HEK293 (cell line): ENCODE data around the gene KCNAB1.
A peak's percentile ranks its signal among the peaks of the same experiment; 100 is the strongest.

Experiments
- CTCF ChIA-PET: fragments of 350-600 bp; formaldehyde crosslinking; extraction: SDS; loops from one replicate; lab custom pipeline; 2021; ENCODE audit warnings: antibody characterized with exemption; lab: Yijun Ruan, JAX
- POLR2A ChIA-PET: fragments of 300-600 bp; formaldehyde crosslinking; extraction: SDS; loops from one replicate; lab custom pipeline; 2020; ENCODE audit warnings: antibody characterized with exemption, inconsistent platforms; lab: Yijun Ruan, JAX
- H3K27ac ChIP-seq: fragments of 200-500 bp; sonication (Bioruptor generic); 2 replicates; pipeline ENCODE4 v1.5.1; 2014; ENCODE audit warnings: low read depth, low read length, control low read depth, inconsistent platforms; ENCODE audit errors: extremely low read depth
- H3K36me3 ChIP-seq, 2 experiments: fragments of 200-500 bp in 1 of 2; sonication (Bioruptor generic) in 1 of 2; 1 replicate in 1 of 2; 2 replicates in 1 of 2; pipeline ENCODE4 v1.5.1; 2014 to 2017; ENCODE audit warnings: inconsistent platforms in 2 of 2, low read length in 2 of 2; ENCODE audit not compliant: control insufficient read depth in 2 of 2, insufficient read depth in 1 of 2
- H3K4me1 ChIP-seq: fragments of 200-500 bp; sonication (Bioruptor generic); 2 replicates; pipeline ENCODE4 v1.5.1; 2014; ENCODE audit warnings: mild to moderate bottlenecking, low read length, inconsistent platforms; ENCODE audit not compliant: control insufficient read depth, insufficient read depth
- H3K4me3 ChIP-seq: 2 replicates; pipeline ENCODE4 v1.5.1; 2011; ENCODE audit warnings: low read depth, mild to moderate bottlenecking, control low read depth, low read length, moderate library complexity
- H3K9me3 ChIP-seq: fragments of 200-500 bp; sonication (Bioruptor generic); 2 replicates; pipeline ENCODE4 v1.5.1; 2014; ENCODE audit warnings: low read depth, low read length, inconsistent platforms; ENCODE audit not compliant: control insufficient read depth, insufficient read depth
- EGR2 ChIP-seq: fragments of 450-650 bp; formaldehyde crosslinking; IDR thresholded peaks from 2 replicates; pipeline ENCODE4 v1.5.1; 2016; ENCODE audit warnings: low read depth, missing biosample characterization, missing genetic modification characterization
- TCF7L2 ChIP-seq: IDR thresholded peaks from 2 replicates; pipeline ENCODE4 v1.6.1; 2011; ENCODE audit warnings: low read depth, mild to moderate bottlenecking, inconsistent platforms, low read length, moderate library complexity, borderline replicate concordance
- ZBTB6 ChIP-seq: fragments of 450-650 bp; formaldehyde crosslinking; IDR thresholded peaks from 2 replicates; pipeline ENCODE4 v1.5.1; 2017; ENCODE audit warnings: missing biosample characterization, missing genetic modification characterization
- ZFP3 ChIP-seq: fragments of 450-650 bp; formaldehyde crosslinking; IDR thresholded peaks from 2 replicates; pipeline ENCODE4 v1.5.1; 2016; ENCODE audit warnings: low read depth, missing biosample characterization, missing genetic modification characterization
- ZNF133 ChIP-seq: fragments of 450-650 bp; formaldehyde crosslinking; IDR thresholded peaks from 2 replicates; pipeline ENCODE4 v1.5.1; 2016; ENCODE audit warnings: missing biosample characterization, missing genetic modification characterization
- ZNF146 ChIP-seq: fragments of 450-650 bp; formaldehyde crosslinking; IDR thresholded peaks from 2 replicates; pipeline ENCODE4 v1.5.1; 2016; ENCODE audit warnings: missing biosample characterization, missing genetic modification characterization
- ZNF148 ChIP-seq: fragments of 450-650 bp; formaldehyde crosslinking; IDR thresholded peaks from 2 replicates; pipeline ENCODE4 v1.5.0; 2017; ENCODE audit warnings: missing biosample characterization, missing genetic modification characterization, borderline replicate concordance
- ZNF18 ChIP-seq: fragments of 450-650 bp; formaldehyde crosslinking; IDR thresholded peaks from 2 replicates; pipeline ENCODE4 v1.5.1; 2016; ENCODE audit warnings: missing biosample characterization, missing genetic modification characterization
- ZNF211 ChIP-seq: fragments of 450-650 bp; formaldehyde crosslinking; IDR thresholded peaks from 2 replicates; pipeline ENCODE4 v1.5.1; 2016; ENCODE audit warnings: low read depth, missing biosample characterization, missing genetic modification characterization
- ZNF23 ChIP-seq: fragments of 450-650 bp; formaldehyde crosslinking; IDR thresholded peaks from 2 replicates; pipeline ENCODE4 v1.5.1; 2016; ENCODE audit warnings: missing biosample characterization, missing genetic modification characterization, borderline replicate concordance
- ZNF302 ChIP-seq: fragments of 450-650 bp; formaldehyde crosslinking; IDR thresholded peaks from 2 replicates; pipeline ENCODE4 v1.5.1; 2016; ENCODE audit warnings: missing biosample characterization, missing genetic modification characterization, low read depth
- ZNF670 ChIP-seq: fragments of 450-650 bp; formaldehyde crosslinking; IDR thresholded peaks from 2 replicates; pipeline ENCODE4 v1.5.1; 2016; ENCODE audit warnings: missing biosample characterization, missing genetic modification characterization, low read depth
- ZNF701 ChIP-seq: fragments of 450-650 bp; formaldehyde crosslinking; IDR thresholded peaks from 2 replicates; pipeline ENCODE4 v1.5.1; 2016; ENCODE audit warnings: missing biosample characterization, missing genetic modification characterization
- TF ChIP-seq, protein P1 (sequence below): fragments of 450-650 bp; formaldehyde crosslinking; IDR thresholded peaks from 2 replicates; pipeline ENCODE4 v1.5.1; 2016; ENCODE audit warnings: missing biosample characterization, missing genetic modification characterization, borderline replicate concordance
- TF ChIP-seq, protein P2 (sequence below): fragments of 450-650 bp; formaldehyde crosslinking; IDR thresholded peaks from 2 replicates; pipeline ENCODE4 v1.5.1; 2016; ENCODE audit warnings: missing biosample characterization, missing genetic modification characterization

Gene KCNAB1

GRCh38 chr3:156161172-156161571 is 40.8 kb downstream of the KCNAB1 start (continued):
- TF ChIP-seq, protein P1, sequence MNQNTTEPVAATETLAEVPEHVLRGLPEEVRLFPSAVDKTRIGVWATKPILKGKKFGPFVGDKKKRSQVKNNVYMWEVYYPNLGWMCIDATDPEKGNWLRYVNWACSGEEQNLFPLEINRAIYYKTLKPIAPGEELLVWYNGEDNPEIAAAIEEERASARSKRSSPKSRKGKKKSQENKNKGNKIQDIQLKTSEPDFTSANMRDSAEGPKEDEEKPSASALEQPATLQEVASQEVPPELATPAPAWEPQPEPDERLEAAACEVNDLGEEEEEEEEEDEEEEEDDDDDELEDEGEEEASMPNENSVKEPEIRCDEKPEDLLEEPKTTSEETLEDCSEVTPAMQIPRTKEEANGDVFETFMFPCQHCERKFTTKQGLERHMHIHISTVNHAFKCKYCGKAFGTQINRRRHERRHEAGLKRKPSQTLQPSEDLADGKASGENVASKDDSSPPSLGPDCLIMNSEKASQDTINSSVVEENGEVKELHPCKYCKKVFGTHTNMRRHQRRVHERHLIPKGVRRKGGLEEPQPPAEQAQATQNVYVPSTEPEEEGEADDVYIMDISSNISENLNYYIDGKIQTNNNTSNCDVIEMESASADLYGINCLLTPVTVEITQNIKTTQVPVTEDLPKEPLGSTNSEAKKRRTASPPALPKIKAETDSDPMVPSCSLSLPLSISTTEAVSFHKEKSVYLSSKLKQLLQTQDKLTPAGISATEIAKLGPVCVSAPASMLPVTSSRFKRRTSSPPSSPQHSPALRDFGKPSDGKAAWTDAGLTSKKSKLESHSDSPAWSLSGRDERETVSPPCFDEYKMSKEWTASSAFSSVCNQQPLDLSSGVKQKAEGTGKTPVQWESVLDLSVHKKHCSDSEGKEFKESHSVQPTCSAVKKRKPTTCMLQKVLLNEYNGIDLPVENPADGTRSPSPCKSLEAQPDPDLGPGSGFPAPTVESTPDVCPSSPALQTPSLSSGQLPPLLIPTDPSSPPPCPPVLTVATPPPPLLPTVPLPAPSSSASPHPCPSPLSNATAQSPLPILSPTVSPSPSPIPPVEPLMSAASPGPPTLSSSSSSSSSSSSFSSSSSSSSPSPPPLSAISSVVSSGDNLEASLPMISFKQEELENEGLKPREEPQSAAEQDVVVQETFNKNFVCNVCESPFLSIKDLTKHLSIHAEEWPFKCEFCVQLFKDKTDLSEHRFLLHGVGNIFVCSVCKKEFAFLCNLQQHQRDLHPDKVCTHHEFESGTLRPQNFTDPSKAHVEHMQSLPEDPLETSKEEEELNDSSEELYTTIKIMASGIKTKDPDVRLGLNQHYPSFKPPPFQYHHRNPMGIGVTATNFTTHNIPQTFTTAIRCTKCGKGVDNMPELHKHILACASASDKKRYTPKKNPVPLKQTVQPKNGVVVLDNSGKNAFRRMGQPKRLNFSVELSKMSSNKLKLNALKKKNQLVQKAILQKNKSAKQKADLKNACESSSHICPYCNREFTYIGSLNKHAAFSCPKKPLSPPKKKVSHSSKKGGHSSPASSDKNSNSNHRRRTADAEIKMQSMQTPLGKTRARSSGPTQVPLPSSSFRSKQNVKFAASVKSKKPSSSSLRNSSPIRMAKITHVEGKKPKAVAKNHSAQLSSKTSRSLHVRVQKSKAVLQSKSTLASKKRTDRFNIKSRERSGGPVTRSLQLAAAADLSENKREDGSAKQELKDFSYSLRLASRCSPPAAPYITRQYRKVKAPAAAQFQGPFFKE, result no peak
- TF ChIP-seq ZNF18, result peak; percentile 67; the same call in 1 of the 2 replicates
- peak; percentile 100 for TF ChIP-seq TCF7L2

- CTCF ChIA-PET, result no interaction called here
Measured at GRCh38 chr3:156163848-156164247, 43.5 kb downstream of the KCNAB1 start.

More at GRCh38 chr3:156163848-156164247, 43.5 kb downstream of the KCNAB1 start:
- Histone ChIP-seq H3K27ac (no peak overlapping the region), H3K36me3 (no peaks in the 10 kb centered on the region), H3K4me1 (peaks cover 6% of the 10 kb centered on the region; the same call in 1 of the 2 replicates), H3K4me3 (no peak overlapping the region), H3K9me3 (no peaks in the 10 kb centered on the region)
- TF ChIP-seq ZFP3 (tag by site-specific recombination), result no peak
- no peak for TF ChIP-seq ZNF701 (tag by site-specific recombination)
- TF ChIP-seq ZNF23 (tag by site-specific recombination), result no peak
- TF ChIP-seq, protein P2, sequence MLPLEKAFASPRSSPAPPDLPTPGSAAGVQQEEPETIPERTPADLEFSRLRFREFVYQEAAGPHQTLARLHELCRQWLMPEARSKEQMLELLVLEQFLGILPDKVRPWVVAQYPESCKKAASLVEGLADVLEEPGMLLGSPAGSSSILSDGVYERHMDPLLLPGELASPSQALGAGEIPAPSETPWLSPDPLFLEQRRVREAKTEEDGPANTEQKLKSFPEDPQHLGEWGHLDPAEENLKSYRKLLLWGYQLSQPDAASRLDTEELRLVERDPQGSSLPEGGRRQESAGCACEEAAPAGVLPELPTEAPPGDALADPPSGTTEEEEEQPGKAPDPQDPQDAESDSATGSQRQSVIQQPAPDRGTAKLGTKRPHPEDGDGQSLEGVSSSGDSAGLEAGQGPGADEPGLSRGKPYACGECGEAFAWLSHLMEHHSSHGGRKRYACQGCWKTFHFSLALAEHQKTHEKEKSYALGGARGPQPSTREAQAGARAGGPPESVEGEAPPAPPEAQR (tag by site-specific recombination), result no peak
- no peak for TF ChIP-seq EGR2
- TF ChIP-seq ZNF146 (tag by site-specific recombination), result no peak
- TF ChIP-seq ZNF133 (tag by site-specific recombination), result no peak
- TF ChIP-seq ZNF148, result no peak
- no peak for TF ChIP-seq ZBTB6 (tag by site-specific recombination)
- no peak for TF ChIP-seq ZNF302 (tag by site-specific recombination)
- no peak for TF ChIP-seq ZNF670 (tag by site-specific recombination)
- TF ChIP-seq ZNF211 (tag by site-specific recombination), result no peak
- POLR2A ChIA-PET, result no interaction called here
